Endothelial cell (in vitro differentiated cells): ENCODE measurements around the gene CLMP. TPM values are rescaled to one million over a fixed set of nuclear protein-coding genes. Genes with fewer than 3 reads are reported as not detected.

Source experiments
- DNase-seq: peaks from one replicate; pipeline ENCODE4 v3.0.0; 2021; ENCODE audit warnings: low spot score
- H3K27ac Mint-ChIP-seq: one replicate; pipeline ENCODE4 v1.8.0; 2021; ENCODE audit warnings: mixed read lengths, inconsistent platforms; ENCODE audit not compliant: unreplicated experiment
- H3K27me3 Mint-ChIP-seq: one replicate; pipeline ENCODE4 v1.8.0; 2021; ENCODE audit warnings: mild to moderate bottlenecking, moderate library complexity, mixed read lengths, inconsistent platforms; ENCODE audit not compliant: unreplicated experiment
- H3K36me3 Mint-ChIP-seq: one replicate; pipeline ENCODE4 v1.8.0; 2021; ENCODE audit warnings: mild to moderate bottlenecking, low read depth, mixed read lengths, inconsistent platforms; ENCODE audit not compliant: unreplicated experiment
- H3K4me1 Mint-ChIP-seq: one replicate; pipeline ENCODE4 v1.8.0; 2021; ENCODE audit warnings: mild to moderate bottlenecking, mixed read lengths, inconsistent platforms; ENCODE audit not compliant: unreplicated experiment
- H3K4me3 Mint-ChIP-seq: one replicate; pipeline ENCODE4 v1.8.0; 2021; ENCODE audit warnings: mild to moderate bottlenecking, mixed read lengths, inconsistent platforms; ENCODE audit not compliant: unreplicated experiment
- H3K9me3 Mint-ChIP-seq: one replicate; pipeline ENCODE4 v1.8.0; 2021; ENCODE audit warnings: mixed read lengths, inconsistent platforms; ENCODE audit not compliant: unreplicated experiment
- total RNA-seq: library from RNA; stranded (reverse); fragmentation: NEBNext Ultra II Directional; extraction: Animal tissue kit (Norgen Biotek cat#: 25700); gene quantifications from one replicate; pipeline ENCODE4 v1.2.1, GENCODE V29; 2021; ENCODE audit not compliant: unreplicated experiment
- TF ChIP-seq, protein P1 (sequence below): fragments of 200-600 bp; sonication (generic); IDR thresholded peaks from one replicate; pipeline ENCODE4 v1.5.0; 2021; ENCODE audit warnings: antibody characterized with exemption; ENCODE audit not compliant: unreplicated experiment

Gene CLMP
- total RNA-seq, 1 donor from 2014 or later = 5.5 TPM

DNA sequence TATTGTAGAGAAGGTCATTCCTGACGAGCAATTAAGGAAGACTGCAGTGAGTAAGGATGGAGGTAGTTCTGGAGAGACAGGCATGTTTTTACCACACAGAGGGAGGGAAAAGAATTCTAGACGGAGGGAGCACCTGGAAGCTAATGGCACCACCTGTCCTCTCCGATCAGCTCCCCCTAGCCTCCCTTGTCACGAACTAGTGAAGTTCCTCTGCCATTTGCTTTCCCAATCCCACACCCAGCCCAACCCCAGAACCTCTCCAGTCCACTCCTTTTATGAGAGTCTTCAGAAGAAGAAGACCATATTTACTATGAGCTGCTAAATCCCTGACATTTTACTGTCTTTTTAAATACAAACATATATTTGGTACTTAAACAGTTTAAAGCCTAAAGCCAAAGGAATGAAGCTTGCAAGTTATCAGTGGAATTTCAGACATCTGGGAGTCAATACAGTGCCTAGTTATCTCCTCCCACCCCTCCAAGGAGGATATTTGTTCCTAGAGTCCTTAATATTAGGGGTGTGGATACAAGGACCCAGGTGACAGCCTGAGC, 87.0 kb downstream of the CLMP start:
- no peak overlapping the region for H3K27ac Mint-ChIP-seq
- H3K27me3 Mint-ChIP-seq = peaks cover 2% of the 10 kb centered on the region
- H3K36me3 Mint-ChIP-seq = no peaks in the 10 kb centered on the region
- DNase-seq = no peak
- no peaks in the 10 kb centered on the region for H3K9me3 Mint-ChIP-seq
- H3K4me3 Mint-ChIP-seq = no peak overlapping the region
- H3K4me1 Mint-ChIP-seq = peaks cover 7% of the 10 kb centered on the region
- TF ChIP-seq, protein P1, sequence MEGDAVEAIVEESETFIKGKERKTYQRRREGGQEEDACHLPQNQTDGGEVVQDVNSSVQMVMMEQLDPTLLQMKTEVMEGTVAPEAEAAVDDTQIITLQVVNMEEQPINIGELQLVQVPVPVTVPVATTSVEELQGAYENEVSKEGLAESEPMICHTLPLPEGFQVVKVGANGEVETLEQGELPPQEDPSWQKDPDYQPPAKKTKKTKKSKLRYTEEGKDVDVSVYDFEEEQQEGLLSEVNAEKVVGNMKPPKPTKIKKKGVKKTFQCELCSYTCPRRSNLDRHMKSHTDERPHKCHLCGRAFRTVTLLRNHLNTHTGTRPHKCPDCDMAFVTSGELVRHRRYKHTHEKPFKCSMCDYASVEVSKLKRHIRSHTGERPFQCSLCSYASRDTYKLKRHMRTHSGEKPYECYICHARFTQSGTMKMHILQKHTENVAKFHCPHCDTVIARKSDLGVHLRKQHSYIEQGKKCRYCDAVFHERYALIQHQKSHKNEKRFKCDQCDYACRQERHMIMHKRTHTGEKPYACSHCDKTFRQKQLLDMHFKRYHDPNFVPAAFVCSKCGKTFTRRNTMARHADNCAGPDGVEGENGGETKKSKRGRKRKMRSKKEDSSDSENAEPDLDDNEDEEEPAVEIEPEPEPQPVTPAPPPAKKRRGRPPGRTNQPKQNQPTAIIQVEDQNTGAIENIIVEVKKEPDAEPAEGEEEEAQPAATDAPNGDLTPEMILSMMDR = no peak

DNA sequence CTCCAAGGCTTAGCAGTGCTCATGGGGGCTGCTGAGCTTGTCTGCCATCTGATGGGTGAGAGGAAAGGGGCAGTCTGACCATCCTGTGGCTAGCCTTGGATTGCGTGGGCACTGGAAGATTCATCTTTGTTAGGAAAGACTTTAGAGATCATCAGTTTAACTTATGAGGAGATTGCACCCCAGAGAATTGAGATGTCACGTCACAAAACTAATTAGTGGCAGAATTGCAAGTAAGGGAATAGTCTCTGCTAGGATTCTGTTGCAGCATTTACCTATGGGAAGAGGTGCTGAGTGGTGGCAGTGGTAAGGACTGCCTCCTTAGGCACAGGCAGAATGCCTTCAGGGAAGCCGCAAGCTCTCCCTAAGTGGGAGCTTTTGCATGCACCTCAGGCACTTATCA, 90.4 kb downstream of the CLMP start:
- DNase-seq = no peak
- Mint-ChIP-seq H3K27me3 (peaks cover 4% of the 10 kb centered on the region), H3K27ac (no peak overlapping the region), H3K4me3 (no peak overlapping the region), H3K4me1 (peaks cover 10% of the 10 kb centered on the region), H3K9me3 (no peaks in the 10 kb centered on the region), H3K36me3 (no peaks in the 10 kb centered on the region)
- TF ChIP-seq, protein P1 = no peak

DNA sequence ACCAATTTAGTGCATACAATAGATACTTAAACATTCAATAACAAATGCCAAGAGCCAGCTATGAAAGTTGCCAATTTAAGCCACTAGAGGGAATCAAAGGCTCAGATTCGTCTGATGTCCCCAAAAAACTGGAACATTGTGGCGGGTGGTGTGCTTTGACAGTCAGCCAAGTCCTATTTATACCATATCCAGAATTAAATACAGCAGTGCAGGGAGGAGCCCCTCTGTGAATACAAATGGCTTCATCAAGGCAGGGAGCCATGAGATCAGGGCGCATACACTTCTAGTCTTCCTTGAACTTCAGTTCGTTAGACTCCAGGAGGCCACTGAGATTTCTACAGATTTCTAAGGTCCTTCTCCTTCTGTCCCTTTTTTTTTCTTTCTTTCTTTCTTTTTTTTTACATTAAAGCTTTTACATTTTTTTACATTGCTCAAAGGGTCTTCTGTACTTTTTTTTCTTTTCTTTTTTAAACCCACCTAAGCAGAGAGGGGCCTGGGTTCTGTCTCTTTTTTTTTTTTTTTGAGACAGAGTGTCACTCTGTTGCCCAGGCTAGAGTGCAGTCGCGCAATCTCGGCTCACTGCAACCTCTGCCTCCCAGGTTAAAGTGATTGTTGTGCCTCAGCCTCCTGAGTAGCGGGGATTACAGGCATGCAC, 91.6 kb downstream of the CLMP start:
- Mint-ChIP-seq H3K27ac (no peak overlapping the region), H3K36me3 (no peaks in the 10 kb centered on the region), H3K4me1 (peaks cover 6% of the 10 kb centered on the region), H3K4me3 (no peak overlapping the region), H3K27me3 (peaks cover 2% of the 10 kb centered on the region), H3K9me3 (no peaks in the 10 kb centered on the region)
- DNase-seq = peak; percentile 46
- TF ChIP-seq, protein P1 = peak; percentile 63

DNA sequence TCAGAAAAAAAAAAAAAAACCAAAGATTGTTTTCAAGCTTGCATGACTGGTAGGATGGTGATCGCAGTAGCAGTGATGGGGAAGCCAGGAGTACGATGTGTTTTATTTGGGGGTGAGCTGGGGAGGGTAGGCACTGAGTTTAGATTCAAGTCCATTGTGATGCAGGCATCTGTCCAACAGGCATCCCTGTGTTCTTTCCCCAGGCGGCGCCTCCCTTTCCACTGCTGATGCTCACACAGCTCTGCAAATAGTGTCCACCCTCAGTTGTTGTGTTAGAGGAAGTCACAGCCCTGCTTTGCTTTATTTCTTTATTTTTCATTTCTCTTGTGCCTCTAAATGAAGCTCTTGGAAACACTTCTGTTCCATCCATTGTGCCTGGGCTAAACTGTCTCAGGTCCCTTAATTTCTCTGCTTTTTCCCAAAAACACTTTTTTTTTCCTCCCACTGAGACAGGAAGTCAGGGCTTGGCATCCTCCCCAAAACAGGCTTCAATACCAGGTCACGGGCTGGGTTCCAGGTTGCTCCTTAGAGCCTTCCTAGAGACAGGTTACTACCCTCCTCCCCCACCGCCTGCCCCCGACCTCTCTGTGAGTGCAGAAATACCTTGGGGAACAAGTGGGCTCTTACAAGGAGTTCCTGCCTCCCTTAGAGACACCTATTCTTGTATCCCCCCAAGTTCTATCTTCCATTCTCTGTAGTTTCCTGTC, 94.5 kb downstream of the CLMP start:
- Mint-ChIP-seq H3K4me3 (no peak overlapping the region), H3K4me1 (peaks cover 6% of the 10 kb centered on the region), H3K27ac (no peak overlapping the region), H3K36me3 (no peaks in the 10 kb centered on the region), H3K9me3 (no peaks in the 10 kb centered on the region), H3K27me3 (peaks cover 4% of the 10 kb centered on the region)
- TF ChIP-seq, protein P1 = no peak
- DNase-seq = no peak

DNA sequence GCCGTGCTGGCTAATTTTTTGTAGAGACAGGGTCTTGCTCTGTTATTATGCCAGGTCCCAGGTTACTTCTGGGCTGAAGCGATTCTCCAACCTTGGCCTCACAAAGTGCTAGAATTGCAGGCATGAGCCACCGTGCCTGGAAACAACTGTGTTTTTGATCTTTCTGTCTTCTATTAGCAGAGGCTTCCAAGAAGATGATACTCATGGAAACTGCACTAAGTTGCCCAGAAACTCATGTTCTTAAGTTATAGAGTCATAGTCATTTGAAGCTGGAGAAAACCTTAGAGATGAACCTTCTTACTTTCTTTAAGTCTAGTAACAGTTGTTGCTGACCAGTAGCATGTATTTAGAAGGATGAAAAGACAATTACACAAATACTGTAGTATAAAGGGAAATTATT, 96.1 kb downstream of the CLMP start:
- no peak for DNase-seq
- no peak overlapping the region for H3K27ac Mint-ChIP-seq
- H3K4me1 Mint-ChIP-seq = peaks cover 6% of the 10 kb centered on the region
- H3K9me3 Mint-ChIP-seq = no peaks in the 10 kb centered on the region
- no peak overlapping the region for H3K4me3 Mint-ChIP-seq
- no peaks in the 10 kb centered on the region for H3K36me3 Mint-ChIP-seq
- TF ChIP-seq, protein P1 = no peak
- peaks cover 4% of the 10 kb centered on the region for H3K27me3 Mint-ChIP-seq
